NT2/D1 (cell line): ENCODE results near the gene SRD5A2.

Experiments used
- DNase-seq: peaks from one replicate; pipeline ENCODE4 v3.0.0-alpha.2; 2011; ENCODE audit warnings: low read depth, low spot score
- H3K27me3 ChIP-seq: 2 replicates; pipeline ENCODE4 v1.6.0; 2011; ENCODE audit warnings: mild to moderate bottlenecking; ENCODE audit not compliant: insufficient read length, insufficient read depth
- H3K36me3 ChIP-seq: 2 replicates; pipeline ENCODE4 v1.6.1; 2011; ENCODE audit warnings: mild to moderate bottlenecking, low read length, mixed read lengths; ENCODE audit not compliant: insufficient read depth, insufficient read length
- H3K4me1 ChIP-seq: 2 replicates; pipeline ENCODE4 v1.5.1; 2011; ENCODE audit not compliant: insufficient read depth, insufficient read length
- H3K4me3 ChIP-seq: 2 replicates; pipeline ENCODE4 v1.5.1; 2011; ENCODE audit warnings: low read depth; ENCODE audit not compliant: insufficient read length
- H3K9ac ChIP-seq: 2 replicates; pipeline ENCODE4 v1.6.0; 2011; ENCODE audit warnings: low read depth; ENCODE audit not compliant: insufficient read length
- H3K9me3 ChIP-seq: 2 replicates; pipeline ENCODE4 v1.5.1; 2011; ENCODE audit warnings: mild to moderate bottlenecking, low read length; ENCODE audit not compliant: insufficient read depth
- SUZ12 ChIP-seq: IDR thresholded peaks from 2 replicates; pipeline ENCODE4 v1.6.1; 2011; ENCODE audit not compliant: insufficient read length, insufficient read depth; ENCODE audit errors: extremely low read depth
- YY1 ChIP-seq: IDR thresholded peaks from 2 replicates; pipeline ENCODE4 v1.6.1; 2011; ENCODE audit not compliant: insufficient read length, insufficient read depth
- ZNF274 ChIP-seq: IDR thresholded peaks from 2 replicates; pipeline ENCODE4 v1.6.1; 2011; ENCODE audit warnings: mild to moderate bottlenecking, low read depth, low read length

The SRD5A2 gene

GRCh38 chr2:31531101-31531500 lies 49.6 kb downstream of the SRD5A2 start:
- no peaks in the 10 kb centered on the region for H3K4me1 ChIP-seq
- H3K27me3 ChIP-seq = no peaks in the 10 kb centered on the region
- H3K9me3 ChIP-seq = no peaks in the 10 kb centered on the region
- DNase-seq = no peak
- H3K36me3 ChIP-seq = no peaks in the 10 kb centered on the region
- no peak overlapping the region for H3K4me3 ChIP-seq
- TF ChIP-seq SUZ12 (no peak), ZNF274 (no peak), YY1 (no peak)
- no peak overlapping the region for H3K9ac ChIP-seq

GRCh38 chr2:31529256-31529655 lies 51.5 kb downstream of the SRD5A2 start:
- no peaks in the 10 kb centered on the region for H3K4me1 ChIP-seq
- no peak overlapping the region for H3K9ac ChIP-seq
- no peak for DNase-seq
- no peaks in the 10 kb centered on the region for H3K9me3 ChIP-seq
- no peak overlapping the region for H3K4me3 ChIP-seq
- no peak for TF ChIP-seq SUZ12
- no peak for TF ChIP-seq YY1
- no peak for TF ChIP-seq ZNF274
- no peaks in the 10 kb centered on the region for H3K36me3 ChIP-seq
- no peaks in the 10 kb centered on the region for H3K27me3 ChIP-seq

GRCh38 chr2:31528823-31529222 lies 51.9 kb downstream of the SRD5A2 start:
- TF ChIP-seq YY1 (no peak), SUZ12 (no peak), ZNF274 (no peak)
- Histone ChIP-seq H3K9me3 (no peaks in the 10 kb centered on the region), H3K4me3 (no peak overlapping the region), H3K9ac (no peak overlapping the region), H3K27me3 (no peaks in the 10 kb centered on the region), H3K4me1 (no peaks in the 10 kb centered on the region), H3K36me3 (no peaks in the 10 kb centered on the region)
- DNase-seq = no peak

DNA sequence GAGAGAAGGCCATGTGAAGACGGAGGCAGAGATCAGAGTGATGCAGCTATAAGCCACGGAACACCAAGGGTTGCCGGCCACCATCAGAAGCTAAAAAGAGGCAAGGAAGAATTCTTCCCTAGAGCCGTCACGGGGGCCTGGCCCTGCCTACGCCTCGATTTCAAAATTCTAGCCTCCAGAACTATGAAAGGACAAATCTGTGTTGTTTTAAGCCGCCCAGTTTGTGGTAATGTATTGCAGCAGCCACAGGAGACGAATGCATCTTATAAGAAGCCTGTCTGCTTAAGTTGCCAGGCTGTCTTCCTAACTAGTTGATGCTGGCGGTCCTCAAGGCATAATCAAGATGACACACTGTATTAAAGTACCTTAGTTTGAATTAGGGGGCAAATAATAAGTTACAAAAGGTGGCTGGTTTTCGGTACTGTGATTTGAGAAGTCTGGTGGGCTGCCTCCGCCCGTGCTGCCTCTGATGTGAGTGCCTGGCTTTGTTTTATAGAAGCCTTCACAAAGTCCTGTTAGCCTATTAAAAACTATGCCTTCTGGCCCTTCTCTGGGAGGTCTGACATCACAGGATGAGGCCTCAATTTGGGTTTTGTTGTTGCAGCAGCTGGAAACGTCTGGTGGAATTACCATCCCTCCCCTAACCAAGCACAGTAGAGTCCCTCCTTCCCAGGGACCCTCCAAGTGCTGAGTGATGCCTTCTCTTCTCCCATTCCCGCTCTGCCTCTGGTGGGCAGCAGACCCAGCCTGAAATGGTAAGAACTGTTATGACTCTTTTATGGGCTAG lies 53.6 kb downstream of the SRD5A2 start:
- no peaks in the 10 kb centered on the region for H3K36me3 ChIP-seq
- TF ChIP-seq YY1 (no peak), SUZ12 (no peak), ZNF274 (no peak)
- no peak for DNase-seq

DNA sequence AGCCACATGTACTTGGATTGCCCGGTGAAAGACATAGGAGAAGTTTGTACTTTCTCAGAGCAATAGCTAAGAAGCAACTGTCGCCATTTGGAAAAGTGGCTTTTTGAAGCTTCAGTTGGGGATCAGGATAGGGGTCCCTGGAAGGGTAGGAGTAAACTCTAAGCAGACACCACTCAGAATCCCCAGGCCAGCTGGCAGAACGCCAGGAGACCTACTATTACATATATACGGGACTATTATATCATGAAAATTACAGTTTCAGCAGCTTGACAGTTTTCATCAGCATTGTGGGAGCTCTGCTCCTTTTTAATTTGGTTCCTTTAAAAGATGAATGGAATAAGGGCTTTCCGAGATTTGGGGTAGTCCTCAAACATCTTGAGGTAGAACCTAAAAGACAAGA lies 54.9 kb downstream of the SRD5A2 start:
- no peak for DNase-seq
- TF ChIP-seq YY1 = no peak
- TF ChIP-seq ZNF274 = no peak
- TF ChIP-seq SUZ12 = no peak
- Histone ChIP-seq H3K36me3 (no peaks in the 10 kb centered on the region), H3K9me3 (no peaks in the 10 kb centered on the region), H3K4me3 (no peak overlapping the region), H3K27me3 (no peaks in the 10 kb centered on the region), H3K9ac (no peak overlapping the region), H3K4me1 (no peaks in the 10 kb centered on the region)

More for the DNA sequence above, 53.6 kb downstream of the SRD5A2 start:
- H3K27me3 ChIP-seq = no peaks in the 10 kb centered on the region
- H3K9me3 ChIP-seq = no peaks in the 10 kb centered on the region
- H3K4me3 ChIP-seq = no peak overlapping the region
- no peaks in the 10 kb centered on the region for H3K4me1 ChIP-seq
- H3K9ac ChIP-seq = no peak overlapping the region

GRCh38 chr2:31524592-31524991 lies 56.1 kb downstream of the SRD5A2 start:
- DNase-seq = no peak
- Histone ChIP-seq H3K4me3 (no peak overlapping the region), H3K9ac (no peak overlapping the region), H3K36me3 (no peaks in the 10 kb centered on the region), H3K9me3 (no peaks in the 10 kb centered on the region), H3K27me3 (no peaks in the 10 kb centered on the region), H3K4me1 (no peaks in the 10 kb centered on the region)
- TF ChIP-seq SUZ12 (no peak), ZNF274 (no peak)

DNA sequence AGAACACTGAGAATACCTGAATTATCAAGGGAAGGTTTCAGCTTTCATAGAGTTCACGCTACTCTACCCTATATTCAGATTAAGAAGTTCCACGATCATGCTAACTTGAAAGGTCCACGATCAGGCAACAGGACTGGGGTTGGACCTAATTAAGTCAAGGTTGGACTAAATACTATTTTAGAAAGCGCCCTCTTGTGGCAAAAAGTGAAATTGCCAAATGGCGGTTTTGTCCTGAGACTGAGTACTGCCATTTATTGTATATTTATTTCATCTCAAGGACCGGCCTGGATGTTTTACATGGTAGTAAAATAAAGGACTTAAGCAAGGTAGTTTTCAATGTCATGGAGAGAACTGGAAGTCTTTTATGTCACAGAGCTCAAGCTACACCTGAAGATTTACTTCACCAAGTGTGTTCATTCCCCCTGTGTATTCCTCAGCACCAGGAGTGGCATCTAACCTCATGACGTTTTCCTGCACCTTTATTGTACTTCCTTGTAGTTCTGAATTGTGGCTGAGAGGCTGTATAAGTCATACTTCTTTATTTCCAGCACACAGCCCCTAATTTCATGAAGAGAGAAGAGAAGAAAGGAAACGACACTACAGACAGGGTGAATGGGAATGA lies 56.8 kb downstream of the SRD5A2 start:
- H3K27me3 ChIP-seq = no peaks in the 10 kb centered on the region
- no peaks in the 10 kb centered on the region for H3K4me1 ChIP-seq
- H3K36me3 ChIP-seq = no peaks in the 10 kb centered on the region
- no peaks in the 10 kb centered on the region for H3K9me3 ChIP-seq
- TF ChIP-seq YY1 (no peak), ZNF274 (no peak), SUZ12 (no peak)
- no peak overlapping the region for H3K9ac ChIP-seq
- DNase-seq = peak; percentile 38
- no peak overlapping the region for H3K4me3 ChIP-seq
